ENCODE results near the gene HDHD5. TPM values are rescaled to one million over a fixed set of nuclear protein-coding genes. Genes with fewer than 3 reads are reported as not detected.

Gene HDHD5
- total RNA-seq, 2 experiments from 2014 or later = 23.8 to 31.6 TPM

GRCh38 chr22:17104336-17104935 lies 54.6 kb downstream of the HDHD5 start:
- H3K4me1 Mint-ChIP-seq = peaks cover 50% of the 10 kb centered on the region
- no peak overlapping the region for H3K27ac Mint-ChIP-seq
- no peaks in the 10 kb centered on the region for H3K27me3 Mint-ChIP-seq
- H3K4me3 Mint-ChIP-seq = no peak overlapping the region
- no peaks in the 10 kb centered on the region for H3K9me3 Mint-ChIP-seq (ENCODE audit: low read depth)
- DNase-seq (no peak), ATAC-seq (no peak)
- CTCF ChIA-PET = interaction anchor here (2.8 kb wide), 1 partner anchor 12 kb away, joined by 14 read pairs; no protein-coding TSS in a partner anchor
- peaks cover 52% of the 10 kb centered on the region for H3K36me3 Mint-ChIP-seq

DNA sequence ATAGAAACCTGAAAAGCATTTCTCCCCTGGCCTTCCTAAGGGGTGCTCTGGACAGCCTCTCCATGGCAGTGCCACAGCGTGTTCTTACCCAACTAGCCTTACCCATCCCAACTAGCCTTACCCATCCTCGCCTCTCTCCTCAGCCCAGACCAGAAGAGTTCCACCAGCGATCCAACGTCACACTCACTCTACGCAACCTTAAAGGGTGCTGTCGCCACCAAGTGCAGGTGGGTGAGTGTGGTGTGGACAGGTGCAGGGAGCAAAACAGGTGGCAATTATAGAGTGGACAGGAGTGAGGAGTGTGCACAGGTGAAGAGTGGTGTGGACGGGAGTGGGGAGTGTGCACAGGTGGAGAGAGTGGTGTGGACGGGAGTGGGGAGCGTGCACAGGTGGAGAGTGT lies 55.7 kb downstream of the HDHD5 start:
- H3K9me3 Mint-ChIP-seq (ENCODE audit: low read depth) = no peaks in the 10 kb centered on the region
- peaks cover 60% of the 10 kb centered on the region for H3K4me1 Mint-ChIP-seq
- H3K27me3 Mint-ChIP-seq = no peaks in the 10 kb centered on the region
- CTCF ChIA-PET = no interaction called here
- DNase-seq = no peak
- H3K36me3 Mint-ChIP-seq = peaks cover 60% of the 10 kb centered on the region
- H3K27ac Mint-ChIP-seq = no peak overlapping the region
- ATAC-seq = no peak
- H3K4me3 Mint-ChIP-seq = no peak overlapping the region

GRCh38 chr22:17102297-17102667 lies 56.8 kb downstream of the HDHD5 start:
- Mint-ChIP-seq H3K9me3 (ENCODE audit: low read depth) (no peaks in the 10 kb centered on the region), H3K4me3 (no peak overlapping the region), H3K27me3 (no peaks in the 10 kb centered on the region), H3K27ac (no peak overlapping the region), H3K36me3 (peaks cover 63% of the 10 kb centered on the region), H3K4me1 (peaks cover 65% of the 10 kb centered on the region)
- ATAC-seq = no peak
- no peak for DNase-seq
- CTCF ChIA-PET = no interaction called here

GRCh38 chr22:17101475-17102296 lies 57.4 kb downstream of the HDHD5 start:
- H3K4me3 Mint-ChIP-seq = no peak overlapping the region
- no peaks in the 10 kb centered on the region for H3K27me3 Mint-ChIP-seq
- no peaks in the 10 kb centered on the region for H3K9me3 Mint-ChIP-seq (ENCODE audit: low read depth)
- DNase-seq (no peak), ATAC-seq (no peak)
- H3K4me1 Mint-ChIP-seq = peaks cover 65% of the 10 kb centered on the region
- CTCF ChIA-PET = interaction anchor here (1.7 kb wide), 1 partner anchor 70 kb away, joined by 4 read pairs; no protein-coding TSS in a partner anchor
- H3K36me3 Mint-ChIP-seq = peaks cover 57% of the 10 kb centered on the region
- no peak overlapping the region for H3K27ac Mint-ChIP-seq

GRCh38 chr22:17100621-17101020 lies 58.5 kb downstream of the HDHD5 start:
- Mint-ChIP-seq H3K9me3 (ENCODE audit: low read depth) (no peaks in the 10 kb centered on the region), H3K27me3 (no peaks in the 10 kb centered on the region), H3K4me3 (no peak overlapping the region), H3K27ac (peak overlapping the region; percentile 76), H3K4me1 (peaks cover 58% of the 10 kb centered on the region), H3K36me3 (peaks cover 52% of the 10 kb centered on the region)
- ATAC-seq (no peak), DNase-seq (no peak)
- CTCF ChIA-PET = interaction anchor here (1.7 kb wide), 1 partner anchor 71 kb away, joined by 4 read pairs; no protein-coding TSS in a partner anchor

DNA sequence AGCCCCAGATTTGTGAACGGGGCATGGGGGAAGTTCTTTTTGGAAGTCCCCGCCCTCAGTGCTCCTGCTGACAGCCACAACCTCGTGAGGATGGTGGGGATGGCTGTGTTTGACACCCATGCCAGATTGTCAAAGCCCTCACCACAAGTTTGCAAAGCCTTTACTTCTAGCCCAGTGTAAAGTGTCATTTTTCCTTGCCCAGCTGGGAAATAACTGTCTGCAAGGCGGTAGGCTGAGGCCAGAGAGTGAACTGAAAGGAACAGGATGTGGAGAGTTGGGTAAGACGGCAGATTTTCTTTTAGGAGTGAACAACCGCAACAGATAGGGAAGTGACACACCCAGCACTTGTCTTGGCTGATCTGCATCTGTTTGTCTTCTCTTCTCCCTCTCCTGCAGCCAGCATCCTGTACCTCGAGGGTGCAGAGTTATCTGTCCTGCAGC lies 60.7 kb downstream of the HDHD5 start:
- no peaks in the 10 kb centered on the region for H3K27me3 Mint-ChIP-seq
- ATAC-seq (peak; percentile 85), DNase-seq (peak; percentile 72)
- peak overlapping the region; percentile 62 for H3K27ac Mint-ChIP-seq
- H3K36me3 Mint-ChIP-seq = peaks cover 49% of the 10 kb centered on the region
- peaks cover 54% of the 10 kb centered on the region for H3K4me1 Mint-ChIP-seq
- no peaks in the 10 kb centered on the region for H3K9me3 Mint-ChIP-seq (ENCODE audit: low read depth)
- CTCF ChIA-PET = interaction anchor here (0.6 to 1.4 kb wide), 3 partner anchors 8 to 403 kb away, joined by 3 to 8 read pairs (median 3); no protein-coding TSS in a partner anchor
- peak overlapping the region; percentile 14 for H3K4me3 Mint-ChIP-seq

- H3K27ac Mint-ChIP-seq = peak overlapping the region; percentile 27
- ATAC-seq (no peak), DNase-seq (no peak)
- H3K27me3 Mint-ChIP-seq = no peaks in the 10 kb centered on the region
- peaks cover 54% of the 10 kb centered on the region for H3K4me1 Mint-ChIP-seq
- H3K36me3 Mint-ChIP-seq = peaks cover 44% of the 10 kb centered on the region
- no peak overlapping the region for H3K4me3 Mint-ChIP-seq
- H3K9me3 Mint-ChIP-seq (ENCODE audit: low read depth) = no peaks in the 10 kb centered on the region
- CTCF ChIA-PET = interaction anchor here (1.2 to 2.3 kb wide), 3 partner anchors 10 to 404 kb away, joined by 3 to 11 read pairs (median 3); no protein-coding TSS in a partner anchor
Observed at GRCh38 chr22:17097701-17098100, 61.4 kb downstream of the HDHD5 start.

- Mint-ChIP-seq H3K9me3 (ENCODE audit: low read depth) (no peaks in the 10 kb centered on the region), H3K4me3 (no peak overlapping the region), H3K4me1 (peaks cover 52% of the 10 kb centered on the region), H3K27ac (no peak overlapping the region), H3K27me3 (no peaks in the 10 kb centered on the region), H3K36me3 (peaks cover 41% of the 10 kb centered on the region)
- ATAC-seq = no peak
- CTCF ChIA-PET = interaction anchor here (1.2 to 2.3 kb wide), 3 partner anchors 9 to 405 kb away, joined by 3 to 11 read pairs (median 3); no protein-coding TSS in a partner anchor
- no peak for DNase-seq
Observed at GRCh38 chr22:17097062-17097461, 62.0 kb downstream of the HDHD5 start.

DNA sequence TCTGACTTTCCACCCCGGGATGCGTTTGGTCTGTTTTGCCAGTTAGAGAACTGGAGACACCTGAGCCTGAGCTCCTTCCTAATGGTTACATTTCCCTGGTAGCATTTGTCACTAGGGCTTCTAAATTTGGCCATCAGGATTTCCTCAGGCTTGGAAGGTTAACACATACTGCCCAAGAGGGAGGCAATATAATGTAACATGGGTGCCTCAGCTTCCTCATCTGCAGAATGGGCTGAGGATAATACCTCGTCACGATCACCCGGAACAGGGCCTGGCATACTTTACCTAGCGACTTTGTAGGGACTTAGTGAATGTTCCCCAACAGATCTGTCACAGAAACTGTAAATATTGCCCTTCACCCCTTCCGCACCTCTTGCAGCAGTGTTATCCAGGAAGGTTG lies 63.0 kb downstream of the HDHD5 start:
- peaks cover 50% of the 10 kb centered on the region for H3K4me1 Mint-ChIP-seq
- H3K36me3 Mint-ChIP-seq = peaks cover 32% of the 10 kb centered on the region
- CTCF ChIA-PET = interaction anchor here (2.3 kb wide), 1 partner anchor 8 kb away, joined by 11 read pairs; no protein-coding TSS in a partner anchor
- H3K27me3 Mint-ChIP-seq = no peaks in the 10 kb centered on the region
- no peaks in the 10 kb centered on the region for H3K9me3 Mint-ChIP-seq (ENCODE audit: low read depth)
- ATAC-seq (no peak), DNase-seq (no peak)
- H3K27ac Mint-ChIP-seq = no peak overlapping the region
- no peak overlapping the region for H3K4me3 Mint-ChIP-seq

GRCh38 chr22:17095538-17095937 lies 63.5 kb downstream of the HDHD5 start:
- H3K9me3 Mint-ChIP-seq (ENCODE audit: low read depth) = no peaks in the 10 kb centered on the region
- DNase-seq (no peak), ATAC-seq (no peak)
- no peak overlapping the region for H3K4me3 Mint-ChIP-seq
- peaks cover 2% of the 10 kb centered on the region for H3K27me3 Mint-ChIP-seq
- H3K27ac Mint-ChIP-seq = no peak overlapping the region
- H3K4me1 Mint-ChIP-seq = peaks cover 49% of the 10 kb centered on the region
- peaks cover 29% of the 10 kb centered on the region for H3K36me3 Mint-ChIP-seq
- CTCF ChIA-PET = interaction anchor here (0.6 to 2.3 kb wide), 3 partner anchors 8 to 76 kb away, joined by 3 to 11 read pairs (median 8); no protein-coding TSS in a partner anchor

DNA sequence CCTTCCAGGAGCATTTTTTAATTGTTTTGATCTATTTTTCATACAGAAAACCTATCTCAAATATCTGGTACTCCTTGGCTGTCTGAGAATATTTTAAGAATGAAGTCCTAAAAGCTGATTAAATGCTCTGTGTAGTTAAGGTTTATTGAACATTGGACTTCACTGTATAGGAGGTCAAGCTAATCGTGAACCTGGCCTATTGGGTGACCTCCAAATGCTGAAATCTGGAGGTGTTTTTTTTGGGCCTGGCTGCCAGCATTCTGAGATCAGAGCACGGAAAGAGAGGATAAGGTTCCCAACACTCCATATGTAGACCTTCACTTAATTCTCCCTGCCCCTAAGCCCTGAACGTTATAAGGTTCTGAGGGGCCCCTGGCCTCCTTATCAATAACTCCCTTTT lies 66.0 kb downstream of the HDHD5 start:
- H3K4me1 Mint-ChIP-seq = peaks cover 36% of the 10 kb centered on the region
- H3K27ac Mint-ChIP-seq = no peak overlapping the region
- H3K36me3 Mint-ChIP-seq = peaks cover 16% of the 10 kb centered on the region
- DNase-seq (no peak), ATAC-seq (no peak)
- no peak overlapping the region for H3K4me3 Mint-ChIP-seq
- no peaks in the 10 kb centered on the region for H3K9me3 Mint-ChIP-seq (ENCODE audit: low read depth)
- H3K27me3 Mint-ChIP-seq = peaks cover 2% of the 10 kb centered on the region
- CTCF ChIA-PET = interaction anchor here (1.3 kb wide), 1 partner anchor 79 kb away, joined by 3 read pairs; no protein-coding TSS in a partner anchor

DNA sequence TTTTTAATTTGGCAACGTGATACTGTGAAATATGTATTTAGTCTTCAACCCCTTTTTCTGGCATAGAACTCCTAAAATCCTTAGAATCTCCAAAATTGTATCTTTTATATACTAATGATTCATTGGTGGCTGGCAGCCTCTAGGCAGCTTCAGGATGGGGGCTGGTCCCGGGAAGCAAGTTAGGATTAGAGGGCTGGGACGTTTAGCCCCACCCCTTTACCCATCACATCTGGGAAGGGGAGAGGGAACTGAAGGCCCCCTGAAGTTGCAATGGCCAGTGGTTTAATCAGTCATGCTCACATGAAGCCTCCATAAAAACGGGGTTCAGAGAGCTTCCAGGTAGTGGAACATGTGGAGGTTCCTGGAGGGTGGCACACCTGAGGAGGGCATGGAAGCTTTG lies 67.2 kb downstream of the HDHD5 start:
- H3K36me3 Mint-ChIP-seq = peaks cover 16% of the 10 kb centered on the region
- no peak for DNase-seq
- H3K27me3 Mint-ChIP-seq = peaks cover 2% of the 10 kb centered on the region
- H3K9me3 Mint-ChIP-seq (ENCODE audit: low read depth) = no peaks in the 10 kb centered on the region
- CTCF ChIA-PET = interaction anchor here (0.6 kb wide), 1 partner anchor 550 kb away, joined by 3 read pairs; no protein-coding TSS in a partner anchor
- ATAC-seq = no peak
- no peak overlapping the region for H3K27ac Mint-ChIP-seq
- H3K4me1 Mint-ChIP-seq = peaks cover 36% of the 10 kb centered on the region
- H3K4me3 Mint-ChIP-seq = no peak overlapping the region

GRCh38 chr22:17090550-17090949 lies 68.5 kb downstream of the HDHD5 start:
- Mint-ChIP-seq H3K9me3 (ENCODE audit: low read depth) (no peaks in the 10 kb centered on the region), H3K27ac (no peak overlapping the region), H3K27me3 (peaks cover 8% of the 10 kb centered on the region), H3K4me3 (no peak overlapping the region), H3K36me3 (peaks cover 18% of the 10 kb centered on the region), H3K4me1 (peaks cover 43% of the 10 kb centered on the region)
- ATAC-seq = no peak
- no peak for DNase-seq
- CTCF ChIA-PET = no interaction called here

All from activated CD8-positive, alpha-beta memory T cell treated with anti-CD3 and anti-CD28 coated beads, Interleukin-2, amount 10 ng/mL, durations not matched to agents 7 days and 5 days (primary cell).